ENCODE measurements around the gene DDX11. TPM values are rescaled to one million over a fixed set of nuclear protein-coding genes. Genes with fewer than 3 reads are reported as not detected.
"Not testable (repeated sequence)": the region's sequence is repeated elsewhere in the genome, so short reads cannot be mapped to it uniquely, and the experiment has no call there.

The DDX11 gene
- polyA plus RNA-seq = 10 to 100 TPM; 13.3 to 28.2 TPM

GRCh38 chr12:31073527-31074332, at the start of gene DDX11:
Gene DDX11 (plus strand): TSS chr12:31073860. CDS start chr12:31078394, 4,534 bp downstream.
- WGBS, 2 donors = 0 to 1% methylated on average over 58 of the region's 58 CpGs
- H3K27me3 ChIP-seq (ENCODE audit: control insufficient read depth in 1 of 2, insufficient read depth in 2 of 2, low read length in 2 of 2); H3K4me1 ChIP-seq (ENCODE audit: control insufficient read depth in 2 of 2, insufficient read depth in 2 of 2, low read length in 1 of 2); H3K9me3 ChIP-seq (ENCODE audit: control insufficient read depth in 2 of 2, insufficient read depth in 1 of 2, low read depth in 1 of 2, low read length in 1 of 2); H3K36me3 ChIP-seq (ENCODE audit: control insufficient read depth in 2 of 2, insufficient read depth in 2 of 2, low read length in 1 of 2): not testable (repeated sequence)
- Histone ChIP-seq H3K4me3 (ENCODE audit: low read depth in 1 of 2, low read length in 2 of 2) (peak within 1 kb of the TSS; percentile 65 to 69), H3K27ac (ENCODE audit: low read depth in 2 of 2, low read length in 1 of 2) (peak within 1 kb of the TSS; percentile 87 to 88)

- Histone ChIP-seq H3K4me3 (ENCODE audit: low read depth in 1 of 2, low read length in 2 of 2) (no peak overlapping the region), H3K4me1 (ENCODE audit: control insufficient read depth in 2 of 2, insufficient read depth in 2 of 2, low read length in 1 of 2) (no peaks in the 10 kb centered on the region), H3K36me3 (ENCODE audit: control insufficient read depth in 2 of 2, insufficient read depth in 2 of 2, low read length in 1 of 2) (no peaks in the 10 kb centered on the region), H3K9me3 (ENCODE audit: control insufficient read depth in 2 of 2, insufficient read depth in 1 of 2, low read depth in 1 of 2, low read length in 1 of 2) (no peaks in the 10 kb centered on the region), H3K27me3 (ENCODE audit: control insufficient read depth in 1 of 2, insufficient read depth in 2 of 2, low read length in 2 of 2) (no peaks in the 10 kb centered on the region), H3K27ac (ENCODE audit: low read depth in 2 of 2, low read length in 1 of 2) (no peak overlapping the region)
- 71 to 82% methylated on average over 7 of the region's 7 CpGs for WGBS, 2 donors
These were observed 47.5 kb upstream of the DDX11 start for GRCh38 chr12:31026202-31026601.

GRCh38 chr12:31027006-31027405, 46.7 kb upstream of the DDX11 start:
- H3K4me3 ChIP-seq (ENCODE audit: low read depth in 1 of 2, low read length in 2 of 2); H3K27ac ChIP-seq (ENCODE audit: low read depth in 2 of 2, low read length in 1 of 2); H3K27me3 ChIP-seq (ENCODE audit: control insufficient read depth in 1 of 2, insufficient read depth in 2 of 2, low read length in 2 of 2); H3K4me1 ChIP-seq (ENCODE audit: control insufficient read depth in 2 of 2, insufficient read depth in 2 of 2, low read length in 1 of 2); H3K9me3 ChIP-seq (ENCODE audit: control insufficient read depth in 2 of 2, insufficient read depth in 1 of 2, low read depth in 1 of 2, low read length in 1 of 2); H3K36me3 ChIP-seq (ENCODE audit: control insufficient read depth in 2 of 2, insufficient read depth in 2 of 2, low read length in 1 of 2): not testable (repeated sequence)
- 85 to 93% methylated on average over 5 of the region's 5 CpGs for WGBS, 2 donors

- Histone ChIP-seq H3K27me3 (ENCODE audit: control insufficient read depth in 1 of 2, insufficient read depth in 2 of 2, low read length in 2 of 2) (no peaks in the 10 kb centered on the region), H3K27ac (ENCODE audit: low read depth in 2 of 2, low read length in 1 of 2) (no peak overlapping the region), H3K36me3 (ENCODE audit: control insufficient read depth in 2 of 2, insufficient read depth in 2 of 2, low read length in 1 of 2) (no peaks in the 10 kb centered on the region), H3K4me3 (ENCODE audit: low read depth in 1 of 2, low read length in 2 of 2) (no peak overlapping the region), H3K9me3 (ENCODE audit: control insufficient read depth in 2 of 2, insufficient read depth in 1 of 2, low read depth in 1 of 2, low read length in 1 of 2) (no peaks in the 10 kb centered on the region), H3K4me1 (ENCODE audit: control insufficient read depth in 2 of 2, insufficient read depth in 2 of 2, low read length in 1 of 2) (no peaks in the 10 kb centered on the region)
- 83 to 85% methylated on average over 11 of the region's 11 CpGs for WGBS, 2 donors
These were observed 44.2 kb upstream of the DDX11 start for GRCh38 chr12:31029468-31029867.

GRCh38 chr12:31029916-31030562, 43.6 kb upstream of the DDX11 start:
- Histone ChIP-seq H3K36me3 (ENCODE audit: control insufficient read depth in 2 of 2, insufficient read depth in 2 of 2, low read length in 1 of 2) (no peaks in the 10 kb centered on the region), H3K27me3 (ENCODE audit: control insufficient read depth in 1 of 2, insufficient read depth in 2 of 2, low read length in 2 of 2) (no peaks in the 10 kb centered on the region), H3K27ac (ENCODE audit: low read depth in 2 of 2, low read length in 1 of 2) (no peak overlapping the region), H3K4me3 (ENCODE audit: low read depth in 1 of 2, low read length in 2 of 2) (no peak overlapping the region), H3K9me3 (ENCODE audit: control insufficient read depth in 2 of 2, insufficient read depth in 1 of 2, low read depth in 1 of 2, low read length in 1 of 2) (no peaks in the 10 kb centered on the region), H3K4me1 (ENCODE audit: control insufficient read depth in 2 of 2, insufficient read depth in 2 of 2, low read length in 1 of 2) (no peaks in the 10 kb centered on the region)
- WGBS, 2 donors = 65 to 71% methylated on average over 6 of the region's 6 CpGs

GRCh38 chr12:31031951-31032335, 41.7 kb upstream of the DDX11 start:
- Histone ChIP-seq H3K27me3 (ENCODE audit: control insufficient read depth in 1 of 2, insufficient read depth in 2 of 2, low read length in 2 of 2) (no peaks in the 10 kb centered on the region), H3K27ac (ENCODE audit: low read depth in 2 of 2, low read length in 1 of 2) (no peak overlapping the region), H3K9me3 (ENCODE audit: control insufficient read depth in 2 of 2, insufficient read depth in 1 of 2, low read depth in 1 of 2, low read length in 1 of 2) (no peaks in the 10 kb centered on the region), H3K36me3 (ENCODE audit: control insufficient read depth in 2 of 2, insufficient read depth in 2 of 2, low read length in 1 of 2) (no peaks in the 10 kb centered on the region), H3K4me1 (ENCODE audit: control insufficient read depth in 2 of 2, insufficient read depth in 2 of 2, low read length in 1 of 2) (peaks cover 0 to 6% of the 10 kb centered on the region in 2 donors), H3K4me3 (ENCODE audit: low read depth in 1 of 2, low read length in 2 of 2) (no peak overlapping the region)
- 80 to 85% methylated on average over 4 of the region's 4 CpGs for WGBS, 2 donors

GRCh38 chr12:31033146-31033545, 40.5 kb upstream of the DDX11 start:
- H3K36me3 ChIP-seq (ENCODE audit: control insufficient read depth in 2 of 2, insufficient read depth in 2 of 2, low read length in 1 of 2) = no peaks in the 10 kb centered on the region
- H3K4me3 ChIP-seq (ENCODE audit: low read depth in 1 of 2, low read length in 2 of 2) = no peak overlapping the region
- H3K4me1 ChIP-seq (ENCODE audit: control insufficient read depth in 2 of 2, insufficient read depth in 2 of 2, low read length in 1 of 2) = peaks cover 0 to 6% of the 10 kb centered on the region in 2 donors
- no peaks in the 10 kb centered on the region for H3K9me3 ChIP-seq (ENCODE audit: control insufficient read depth in 2 of 2, insufficient read depth in 1 of 2, low read depth in 1 of 2, low read length in 1 of 2)
- WGBS, 2 donors = 63 to 74% methylated on average over 3 of the region's 3 CpGs
- H3K27ac ChIP-seq (ENCODE audit: low read depth in 2 of 2, low read length in 1 of 2) = no peak overlapping the region
- H3K27me3 ChIP-seq (ENCODE audit: control insufficient read depth in 1 of 2, insufficient read depth in 2 of 2, low read length in 2 of 2) = no peaks in the 10 kb centered on the region

GRCh38 chr12:31033681-31034080, 40.0 kb upstream of the DDX11 start:
- Histone ChIP-seq H3K4me3 (ENCODE audit: low read depth in 1 of 2, low read length in 2 of 2) (no peak overlapping the region), H3K27me3 (ENCODE audit: control insufficient read depth in 1 of 2, insufficient read depth in 2 of 2, low read length in 2 of 2) (no peaks in the 10 kb centered on the region), H3K4me1 (ENCODE audit: control insufficient read depth in 2 of 2, insufficient read depth in 2 of 2, low read length in 1 of 2) (peaks cover 0 to 6% of the 10 kb centered on the region in 2 donors), H3K9me3 (ENCODE audit: control insufficient read depth in 2 of 2, insufficient read depth in 1 of 2, low read depth in 1 of 2, low read length in 1 of 2) (no peaks in the 10 kb centered on the region), H3K36me3 (ENCODE audit: control insufficient read depth in 2 of 2, insufficient read depth in 2 of 2, low read length in 1 of 2) (no peaks in the 10 kb centered on the region), H3K27ac (ENCODE audit: low read depth in 2 of 2, low read length in 1 of 2) (no peak overlapping the region)
- 82 to 90% methylated on average over 6 of the region's 6 CpGs for WGBS, 2 donors

- no peak overlapping the region for H3K4me3 ChIP-seq (ENCODE audit: low read depth in 1 of 2, low read length in 2 of 2)
- H3K4me1 ChIP-seq (ENCODE audit: control insufficient read depth in 2 of 2, insufficient read depth in 2 of 2, low read length in 1 of 2) = peaks cover 0 to 6% of the 10 kb centered on the region in 2 donors
- no peaks in the 10 kb centered on the region for H3K27me3 ChIP-seq (ENCODE audit: control insufficient read depth in 1 of 2, insufficient read depth in 2 of 2, low read length in 2 of 2)
- H3K27ac ChIP-seq (ENCODE audit: low read depth in 2 of 2, low read length in 1 of 2) = no peak overlapping the region
- H3K36me3 ChIP-seq (ENCODE audit: control insufficient read depth in 2 of 2, insufficient read depth in 2 of 2, low read length in 1 of 2) = no peaks in the 10 kb centered on the region
- H3K9me3 ChIP-seq (ENCODE audit: control insufficient read depth in 2 of 2, insufficient read depth in 1 of 2, low read depth in 1 of 2, low read length in 1 of 2) = no peaks in the 10 kb centered on the region
- 77 to 87% methylated on average over 3 of the region's 3 CpGs for WGBS, 2 donors
These were observed 39.3 kb upstream of the DDX11 start for GRCh38 chr12:31034372-31034771.

- Histone ChIP-seq H3K9me3 (ENCODE audit: control insufficient read depth in 2 of 2, insufficient read depth in 1 of 2, low read depth in 1 of 2, low read length in 1 of 2) (no peaks in the 10 kb centered on the region), H3K4me3 (ENCODE audit: low read depth in 1 of 2, low read length in 2 of 2) (no peak overlapping the region), H3K27me3 (ENCODE audit: control insufficient read depth in 1 of 2, insufficient read depth in 2 of 2, low read length in 2 of 2) (no peaks in the 10 kb centered on the region), H3K36me3 (ENCODE audit: control insufficient read depth in 2 of 2, insufficient read depth in 2 of 2, low read length in 1 of 2) (no peaks in the 10 kb centered on the region), H3K4me1 (ENCODE audit: control insufficient read depth in 2 of 2, insufficient read depth in 2 of 2, low read length in 1 of 2) (peaks cover 0 to 6% of the 10 kb centered on the region in 2 donors), H3K27ac (ENCODE audit: low read depth in 2 of 2, low read length in 1 of 2) (no peak overlapping the region)
- WGBS, 2 donors = 51 to 59% methylated on average over 4 of the region's 4 CpGs
These were observed 38.4 kb upstream of the DDX11 start for GRCh38 chr12:31035226-31035625.
